ENCODE data around the gene USP48. TPM values are rescaled to one million over a fixed set of nuclear protein-coding genes. Genes with fewer than 3 reads are reported as not detected.

Gene USP48
- polyA plus RNA-seq, 2 donors, result 14.4 to 18.4 TPM

- 71 to 78% methylated on average over 5 of the region's 5 CpGs for WGBS, 2 donors
Observed at GRCh38 chr1:21707086-21707840, 75.7 kb downstream of the USP48 start.

GRCh38 chr1:21706151-21706835 lies 76.7 kb downstream of the USP48 start:
- no peaks in the 10 kb centered on the region for H3K27me3 ChIP-seq (ENCODE audit: control insufficient read depth in 1 of 2, insufficient read depth in 2 of 2, low read length in 2 of 2)
- peaks cover 7% of the 10 kb centered on the region in 2 donors for H3K36me3 ChIP-seq (ENCODE audit: control insufficient read depth in 2 of 2, insufficient read depth in 2 of 2, low read length in 1 of 2)
- no peaks in the 10 kb centered on the region for H3K4me1 ChIP-seq (ENCODE audit: control insufficient read depth in 2 of 2, insufficient read depth in 2 of 2, low read length in 1 of 2)
- 65 to 79% methylated on average over 8 of the region's 8 CpGs for WGBS, 2 donors
- no peaks in the 10 kb centered on the region for H3K9me3 ChIP-seq (ENCODE audit: control insufficient read depth in 2 of 2, insufficient read depth in 1 of 2, low read depth in 1 of 2, low read length in 1 of 2)
- H3K27ac ChIP-seq (ENCODE audit: low read depth in 2 of 2, low read length in 1 of 2), result no peak overlapping the region
- no peak overlapping the region for H3K4me3 ChIP-seq (ENCODE audit: low read depth in 1 of 2, low read length in 2 of 2)

More at GRCh38 chr1:21707086-21707840, 75.7 kb downstream of the USP48 start:
- Histone ChIP-seq H3K27ac (ENCODE audit: low read depth in 2 of 2, low read length in 1 of 2) (no peak overlapping the region), H3K36me3 (ENCODE audit: control insufficient read depth in 2 of 2, insufficient read depth in 2 of 2, low read length in 1 of 2) (peaks cover 5 to 7% of the 10 kb centered on the region in 2 donors), H3K9me3 (ENCODE audit: control insufficient read depth in 2 of 2, insufficient read depth in 1 of 2, low read depth in 1 of 2, low read length in 1 of 2) (no peaks in the 10 kb centered on the region), H3K4me1 (ENCODE audit: control insufficient read depth in 2 of 2, insufficient read depth in 2 of 2, low read length in 1 of 2) (no peaks in the 10 kb centered on the region), H3K27me3 (ENCODE audit: control insufficient read depth in 1 of 2, insufficient read depth in 2 of 2, low read length in 2 of 2) (no peaks in the 10 kb centered on the region), H3K4me3 (ENCODE audit: low read depth in 1 of 2, low read length in 2 of 2) (no peak overlapping the region)

- Histone ChIP-seq H3K27ac (ENCODE audit: low read depth in 2 of 2, low read length in 1 of 2) (no peak overlapping the region), H3K36me3 (ENCODE audit: control insufficient read depth in 2 of 2, insufficient read depth in 2 of 2, low read length in 1 of 2) (peaks cover 7 to 10% of the 10 kb centered on the region in 2 donors), H3K9me3 (ENCODE audit: control insufficient read depth in 2 of 2, insufficient read depth in 1 of 2, low read depth in 1 of 2, low read length in 1 of 2) (no peaks in the 10 kb centered on the region), H3K4me3 (ENCODE audit: low read depth in 1 of 2, low read length in 2 of 2) (no peak overlapping the region), H3K27me3 (ENCODE audit: control insufficient read depth in 1 of 2, insufficient read depth in 2 of 2, low read length in 2 of 2) (no peaks in the 10 kb centered on the region), H3K4me1 (ENCODE audit: control insufficient read depth in 2 of 2, insufficient read depth in 2 of 2, low read length in 1 of 2) (no peaks in the 10 kb centered on the region)
- WGBS, 2 donors, result 68 to 69% methylated on average over 4 of the region's 4 CpGs
Observed at GRCh38 chr1:21705303-21705980, 77.5 kb downstream of the USP48 start.

- Histone ChIP-seq H3K36me3 (ENCODE audit: control insufficient read depth in 2 of 2, insufficient read depth in 2 of 2, low read length in 1 of 2) (peaks cover 9 to 10% of the 10 kb centered on the region in 2 donors), H3K9me3 (ENCODE audit: control insufficient read depth in 2 of 2, insufficient read depth in 1 of 2, low read depth in 1 of 2, low read length in 1 of 2) (no peaks in the 10 kb centered on the region), H3K4me3 (ENCODE audit: low read depth in 1 of 2, low read length in 2 of 2) (no peak overlapping the region), H3K4me1 (ENCODE audit: control insufficient read depth in 2 of 2, insufficient read depth in 2 of 2, low read length in 1 of 2) (no peaks in the 10 kb centered on the region), H3K27ac (ENCODE audit: low read depth in 2 of 2, low read length in 1 of 2) (no peak overlapping the region), H3K27me3 (ENCODE audit: control insufficient read depth in 1 of 2, insufficient read depth in 2 of 2, low read length in 2 of 2) (no peaks in the 10 kb centered on the region)
- WGBS, 2 donors, result 88 to 90% methylated on average over 5 of the region's 5 CpGs
Observed at GRCh38 chr1:21704145-21704544, 78.8 kb downstream of the USP48 start.

GRCh38 chr1:21703318-21703963 lies 79.5 kb downstream of the USP48 start:
- H3K9me3 ChIP-seq (ENCODE audit: control insufficient read depth in 2 of 2, insufficient read depth in 1 of 2, low read depth in 1 of 2, low read length in 1 of 2), result no peaks in the 10 kb centered on the region
- H3K4me3 ChIP-seq (ENCODE audit: low read depth in 1 of 2, low read length in 2 of 2), result no peak overlapping the region
- H3K27ac ChIP-seq (ENCODE audit: low read depth in 2 of 2, low read length in 1 of 2), result no peak overlapping the region
- H3K27me3 ChIP-seq (ENCODE audit: control insufficient read depth in 1 of 2, insufficient read depth in 2 of 2, low read length in 2 of 2), result no peaks in the 10 kb centered on the region
- H3K36me3 ChIP-seq (ENCODE audit: control insufficient read depth in 2 of 2, insufficient read depth in 2 of 2, low read length in 1 of 2), result peaks cover 9 to 10% of the 10 kb centered on the region in 2 donors
- H3K4me1 ChIP-seq (ENCODE audit: control insufficient read depth in 2 of 2, insufficient read depth in 2 of 2, low read length in 1 of 2), result no peaks in the 10 kb centered on the region
- 65 to 74% methylated on average over 3 of the region's 3 CpGs for WGBS, 2 donors

- no peak overlapping the region for H3K27ac ChIP-seq (ENCODE audit: low read depth in 2 of 2, low read length in 1 of 2)
- no peaks in the 10 kb centered on the region for H3K4me1 ChIP-seq (ENCODE audit: control insufficient read depth in 2 of 2, insufficient read depth in 2 of 2, low read length in 1 of 2)
- peaks cover 9 to 10% of the 10 kb centered on the region in 2 donors for H3K36me3 ChIP-seq (ENCODE audit: control insufficient read depth in 2 of 2, insufficient read depth in 2 of 2, low read length in 1 of 2)
- H3K4me3 ChIP-seq (ENCODE audit: low read depth in 1 of 2, low read length in 2 of 2), result no peak overlapping the region
- no peaks in the 10 kb centered on the region for H3K9me3 ChIP-seq (ENCODE audit: control insufficient read depth in 2 of 2, insufficient read depth in 1 of 2, low read depth in 1 of 2, low read length in 1 of 2)
- WGBS, 2 donors, result 92 to 96% methylated on average over 4 of the region's 4 CpGs
- H3K27me3 ChIP-seq (ENCODE audit: control insufficient read depth in 1 of 2, insufficient read depth in 2 of 2, low read length in 2 of 2), result no peaks in the 10 kb centered on the region
Observed at GRCh38 chr1:21702780-21703179, 80.2 kb downstream of the USP48 start.

- H3K9me3 ChIP-seq (ENCODE audit: control insufficient read depth in 2 of 2, insufficient read depth in 1 of 2, low read depth in 1 of 2, low read length in 1 of 2), result no peaks in the 10 kb centered on the region
- no peak overlapping the region for H3K27ac ChIP-seq (ENCODE audit: low read depth in 2 of 2, low read length in 1 of 2)
- no peak overlapping the region for H3K4me3 ChIP-seq (ENCODE audit: low read depth in 1 of 2, low read length in 2 of 2)
- WGBS, 2 donors, result 93 to 94% methylated on average over 6 of the region's 6 CpGs
- H3K4me1 ChIP-seq (ENCODE audit: control insufficient read depth in 2 of 2, insufficient read depth in 2 of 2, low read length in 1 of 2), result no peaks in the 10 kb centered on the region
- H3K27me3 ChIP-seq (ENCODE audit: control insufficient read depth in 1 of 2, insufficient read depth in 2 of 2, low read length in 2 of 2), result no peaks in the 10 kb centered on the region
- H3K36me3 ChIP-seq (ENCODE audit: control insufficient read depth in 2 of 2, insufficient read depth in 2 of 2, low read length in 1 of 2), result peaks cover 9 to 13% of the 10 kb centered on the region in 2 donors
Observed at GRCh38 chr1:21701401-21701800, 81.5 kb downstream of the USP48 start.

GRCh38 chr1:21700094-21700493 lies 82.9 kb downstream of the USP48 start:
- Histone ChIP-seq H3K4me3 (ENCODE audit: low read depth in 1 of 2, low read length in 2 of 2) (no peak overlapping the region), H3K27ac (ENCODE audit: low read depth in 2 of 2, low read length in 1 of 2) (no peak overlapping the region), H3K4me1 (ENCODE audit: control insufficient read depth in 2 of 2, insufficient read depth in 2 of 2, low read length in 1 of 2) (no peaks in the 10 kb centered on the region), H3K27me3 (ENCODE audit: control insufficient read depth in 1 of 2, insufficient read depth in 2 of 2, low read length in 2 of 2) (no peaks in the 10 kb centered on the region), H3K36me3 (ENCODE audit: control insufficient read depth in 2 of 2, insufficient read depth in 2 of 2, low read length in 1 of 2) (peaks cover 6 to 10% of the 10 kb centered on the region in 2 donors), H3K9me3 (ENCODE audit: control insufficient read depth in 2 of 2, insufficient read depth in 1 of 2, low read depth in 1 of 2, low read length in 1 of 2) (no peaks in the 10 kb centered on the region)
- 81 to 85% methylated on average over 4 of the region's 4 CpGs for WGBS, 2 donors

- Histone ChIP-seq H3K27ac (ENCODE audit: low read depth in 2 of 2, low read length in 1 of 2) (no peak overlapping the region), H3K4me1 (ENCODE audit: control insufficient read depth in 2 of 2, insufficient read depth in 2 of 2, low read length in 1 of 2) (no peaks in the 10 kb centered on the region), H3K27me3 (ENCODE audit: control insufficient read depth in 1 of 2, insufficient read depth in 2 of 2, low read length in 2 of 2) (no peaks in the 10 kb centered on the region), H3K36me3 (ENCODE audit: control insufficient read depth in 2 of 2, insufficient read depth in 2 of 2, low read length in 1 of 2) (peaks cover 10 to 15% of the 10 kb centered on the region in 2 donors), H3K4me3 (ENCODE audit: low read depth in 1 of 2, low read length in 2 of 2) (no peak overlapping the region), H3K9me3 (ENCODE audit: control insufficient read depth in 2 of 2, insufficient read depth in 1 of 2, low read depth in 1 of 2, low read length in 1 of 2) (no peaks in the 10 kb centered on the region)
- whole genome bisulfite sequencing, 2 donors, result 83 to 85% methylated on average over 6 of the region's 6 CpGs
Observed at GRCh38 chr1:21696931-21697330, 86.0 kb downstream of the USP48 start.
